WTC11 (cell line): ENCODE results near the gene TMEM120B. TPM values are rescaled to one million over a fixed set of nuclear protein-coding genes. Genes with fewer than 3 reads are reported as not detected.

ENCODE experiments used
- ATAC-seq: fragments of 200-7000 bp; cut with Tn5 transposase; 2 replicates; pipeline ENCODE4 v1.10.0; 2021; ENCODE audit warnings: mild to moderate bottlenecking, moderate library complexity
- CTCF ChIA-PET: fragments of 300-600 bp; sonication (Branson Sonifier 250); formaldehyde crosslinking; loops from one replicate; lab custom pipeline; 2021; ENCODE audit warnings: antibody characterized with exemption; lab: Charles Lee
- POLR2A ChIA-PET: fragments of 350-600 bp; sonication (Branson Sonifier 250); formaldehyde crosslinking; loops from one replicate; lab custom pipeline; 2021; ENCODE audit warnings: antibody characterized with exemption; lab: Charles Lee
- DNase-seq: peaks from one replicate; pipeline ENCODE4 v3.0.0; 2021; ENCODE audit warnings: low spot score
- H3K27ac Mint-ChIP-seq: 2 replicates; pipeline ENCODE4 v1.8.0; 2021; ENCODE audit warnings: mixed read lengths
- H3K27me3 Mint-ChIP-seq: 2 replicates; pipeline ENCODE4 v1.8.0; 2021; ENCODE audit warnings: low read depth, mild to moderate bottlenecking, moderate library complexity, mixed read lengths
- H3K36me3 Mint-ChIP-seq: 2 replicates; pipeline ENCODE4 v1.8.0; 2021; ENCODE audit warnings: mixed read lengths
- H3K4me1 Mint-ChIP-seq: 2 replicates; pipeline ENCODE4 v1.8.0; 2022; ENCODE audit warnings: mixed read lengths
- H3K4me3 Mint-ChIP-seq: 2 replicates; pipeline ENCODE4 v1.8.0; 2021; ENCODE audit warnings: mild to moderate bottlenecking, moderate library complexity, mixed read lengths
- H3K9me3 Mint-ChIP-seq: 2 replicates; pipeline ENCODE4 v1.8.0; 2021; ENCODE audit warnings: mixed read lengths
- AFF4 ChIP-seq: sonication (generic); formaldehyde crosslinking; IDR thresholded peaks from 2 replicates; pipeline ENCODE4 v1.8.1; 2023; ENCODE audit warnings: mild to moderate bottlenecking, missing genetic modification reagents, borderline replicate concordance
- E2F4 ChIP-seq: sonication (generic); formaldehyde crosslinking; IDR thresholded peaks from 2 replicates; pipeline ENCODE4 v1.8.1; 2022; ENCODE audit warnings: low read depth, mild to moderate bottlenecking, moderate library complexity, missing genetic modification reagents, borderline replicate concordance
- ELF4 ChIP-seq: sonication (generic); formaldehyde crosslinking; IDR thresholded peaks from 2 replicates; pipeline ENCODE4 v1.8.1; 2022; ENCODE audit warnings: low read depth, mild to moderate bottlenecking, moderate library complexity, missing genetic modification reagents
- ESRRA ChIP-seq: sonication (generic); formaldehyde crosslinking; IDR thresholded peaks from 2 replicates; pipeline ENCODE4 v1.8.1; 2022; ENCODE audit warnings: mild to moderate bottlenecking, missing genetic modification reagents, borderline replicate concordance
- IRF1 ChIP-seq: sonication (generic); formaldehyde crosslinking; IDR thresholded peaks from 2 replicates; pipeline ENCODE4 v1.8.0; 2023; ENCODE audit warnings: missing genetic modification reagents
- MLX ChIP-seq: sonication (generic); formaldehyde crosslinking; IDR thresholded peaks from 2 replicates; pipeline ENCODE4 v1.8.1; 2023; ENCODE audit warnings: mild to moderate bottlenecking, missing genetic modification reagents, moderate library complexity
- MXD4 ChIP-seq: fragments of 250-450 bp; sonication (Bioruptor Pico); IDR thresholded peaks from 2 replicates; pipeline ENCODE4 v1.8.0; 2021; ENCODE audit warnings: mild to moderate bottlenecking, moderate library complexity, borderline replicate concordance
- MYBL2 ChIP-seq: sonication (generic); formaldehyde crosslinking; IDR thresholded peaks from 2 replicates; pipeline ENCODE4 v1.8.1; 2023; ENCODE audit warnings: mild to moderate bottlenecking, moderate library complexity, missing genetic modification reagents
- NFE2L1 ChIP-seq: sonication (generic); formaldehyde crosslinking; IDR thresholded peaks from 2 replicates; pipeline ENCODE4 v1.8.1; 2023; ENCODE audit warnings: missing genetic modification reagents
- NR2C2 ChIP-seq: sonication (generic); formaldehyde crosslinking; IDR thresholded peaks from 2 replicates; pipeline ENCODE4 v1.8.0; 2022; ENCODE audit warnings: mild to moderate bottlenecking, missing genetic modification reagents
- PRDM15 ChIP-seq: sonication (generic); formaldehyde crosslinking; IDR thresholded peaks from 2 replicates; pipeline ENCODE4 v1.8.0; 2022; ENCODE audit warnings: missing genetic modification reagents
- SMAD4 ChIP-seq: sonication (generic); formaldehyde crosslinking; IDR thresholded peaks from 2 replicates; pipeline ENCODE4 v1.8.0; 2022; ENCODE audit warnings: mild to moderate bottlenecking, missing genetic modification reagents
- ZNF232 ChIP-seq: sonication (generic); formaldehyde crosslinking; IDR thresholded peaks from 2 replicates; pipeline ENCODE4 v1.8.0; 2022; ENCODE audit warnings: mild to moderate bottlenecking, missing genetic modification reagents
- ZNF281 ChIP-seq: sonication (generic); formaldehyde crosslinking; IDR thresholded peaks from 2 replicates; pipeline ENCODE4 v1.8.0; 2023; ENCODE audit warnings: mild to moderate bottlenecking, missing genetic modification reagents
- ZNF416 ChIP-seq: fragments of 250-450 bp; sonication (Bioruptor Pico); IDR thresholded peaks from 2 replicates; pipeline ENCODE4 v1.9.0; 2021; ENCODE audit warnings: mild to moderate bottlenecking, inconsistent platforms
- total RNA-seq: library from RNA; stranded (reverse); gene quantifications from 3 replicates; pipeline ENCODE4 v1.2.3, GENCODE V29; 2021

Gene TMEM120B
- total RNA-seq, 1 experiment from 2014 or later: 36.9 TPM

GRCh38 chr12:121781484-121781997 lies 69.0 kb downstream of the TMEM120B start:
- Mint-ChIP-seq H3K27me3 (no peaks in the 10 kb centered on the region; the same call in 1 of the 2 replicates), H3K36me3 (peaks cover 11% of the 10 kb centered on the region), H3K4me3 (no peak overlapping the region), H3K27ac (peak overlapping the region; percentile 50; the same call in 1 of the 2 replicates), H3K9me3 (no peaks in the 10 kb centered on the region), H3K4me1 (peaks cover 14% of the 10 kb centered on the region)
- DNase-seq (no peak), ATAC-seq (peak; percentile 16; the same call in 1 of the 2 replicates)
- ChIA-PET CTCF (interaction anchor here (0.6 to 15.3 kb wide), 6 partner anchors 9 to 109 kb away, joined by 3 to 227 read pairs (median 4); partner anchors contain the start of genes RHOF and TMEM120B), POLR2A (interaction anchor here (1.0 kb wide), 1 partner anchor 12 kb away, joined by 7 read pairs; the partner anchor contains the start of gene RHOF)
- no peak for TF ChIP-seq AFF4 (CRISPR knock-in tag)
- no peak for TF ChIP-seq ZNF281 (CRISPR knock-in tag)
- no peak for TF ChIP-seq E2F4 (CRISPR knock-in tag)
- no peak for TF ChIP-seq MLX (CRISPR knock-in tag)
- no peak for TF ChIP-seq MYBL2 (CRISPR knock-in tag)
- TF ChIP-seq MXD4 (CRISPR knock-in tag): no peak
- TF ChIP-seq IRF1 (CRISPR knock-in tag): no peak
- TF ChIP-seq NR2C2 (CRISPR knock-in tag): no peak
- TF ChIP-seq NFE2L1 (CRISPR knock-in tag): no peak
- TF ChIP-seq SMAD4 (CRISPR knock-in tag): no peak
- no peak for TF ChIP-seq ZNF232 (CRISPR knock-in tag)
- no peak for TF ChIP-seq ELF4 (CRISPR knock-in tag)
- no peak for TF ChIP-seq ESRRA (CRISPR knock-in tag)
- no peak for TF ChIP-seq PRDM15 (CRISPR knock-in tag)
- no peak for TF ChIP-seq ZNF416 (CRISPR knock-in tag)
